ENCODE measurements around the gene CBX4. TPM values are rescaled to one million over a fixed set of nuclear protein-coding genes. Genes with fewer than 3 reads are reported as not detected.

The CBX4 gene
- total RNA-seq, 1 donor from 2014 or later = 25.7 TPM

Other genes with a start within 250 kb of the CBX4 start
- gene RBFOX3, start 228.4 kb downstream of the CBX4 start, total RNA-seq = not detected
- gene ENPP7, start 108.5 kb downstream of the CBX4 start, total RNA-seq = 2.2 TPM
- gene CBX2, start 61.3 kb downstream of the CBX4 start, total RNA-seq = 4.6 TPM
- gene CBX8, start 42.4 kb downstream of the CBX4 start, total RNA-seq = 1.1 TPM
- gene TBC1D16, start 196.4 kb upstream of the CBX4 start, total RNA-seq = 55.6 TPM
- 5.4 TPM for gene CCDC40, start 197.2 kb upstream of the CBX4 start, total RNA-seq

Measured in ascending aorta (tissue), 1 donor.